Fibroblast of lung (primary cell): Measurements from ENCODE around the gene MAMLD1. TPM values are rescaled to one million over a fixed set of nuclear protein-coding genes. Genes with fewer than 3 reads are reported as not detected.
A peak's percentile ranks its signal among the peaks of the same experiment; 100 is the strongest.

ENCODE experiments used
- DNase-seq, 2 donors: peaks; one replicate each; pipeline versions ENCODE4 v3.0.0 to v3.0.0-alpha.2; 2010; ENCODE audit warnings: low read depth in 2 of 2
- H2AFZ ChIP-seq: 2 replicates; pipeline ENCODE4 v1.5.1; 2012; ENCODE audit warnings: low read length, control low read depth, inconsistent platforms
- H3K27ac ChIP-seq: 2 replicates; pipeline ENCODE4 v1.5.1; 2011; ENCODE audit warnings: low read length, control low read depth; ENCODE audit not compliant: insufficient read depth
- H3K27me3 ChIP-seq: 2 replicates; pipeline ENCODE4 v1.5.1; 2011; ENCODE audit warnings: mild to moderate bottlenecking, low read length; ENCODE audit not compliant: control insufficient read depth, insufficient read depth
- H3K36me3 ChIP-seq: 2 replicates; pipeline ENCODE4 v1.5.1; 2011; ENCODE audit warnings: low read length; ENCODE audit not compliant: control insufficient read depth, insufficient read depth
- H3K4me1 ChIP-seq: 2 replicates; pipeline ENCODE4 v1.5.1; 2011; ENCODE audit warnings: low read length; ENCODE audit not compliant: control insufficient read depth, insufficient read depth; ENCODE audit errors: extremely low read depth
- H3K4me2 ChIP-seq: 2 replicates; pipeline ENCODE4 v1.5.1; 2011; ENCODE audit warnings: low read length, control low read depth; ENCODE audit not compliant: insufficient read depth; ENCODE audit errors: extremely low read depth
- H3K4me3 ChIP-seq, 4 experiments: fragments of 200-600 bp in 1 of 4; sonication (generic) in 1 of 4; replicated peaks in 1 of 4; 2 replicates each; pipeline ENCODE4 v1.5.1; 2011 to 2016; ENCODE audit warnings: low read length in 4 of 4, low read depth in 3 of 4, mild to moderate bottlenecking in 3 of 4, control low read depth in 2 of 4, inconsistent platforms in 1 of 4, mixed read lengths in 1 of 4; ENCODE audit not compliant: insufficient read depth in 1 of 4; ENCODE audit errors: control extremely low read depth in 1 of 4
- H3K79me2 ChIP-seq: 2 replicates; pipeline ENCODE4 v1.5.1; 2012; ENCODE audit warnings: mild to moderate bottlenecking, low read length, inconsistent platforms; ENCODE audit not compliant: control insufficient read depth, insufficient read depth
- H3K9ac ChIP-seq: 2 replicates; pipeline ENCODE4 v1.5.1; 2011; ENCODE audit warnings: mild to moderate bottlenecking, low read length, control low read depth; ENCODE audit not compliant: insufficient read depth
- H3K9me3 ChIP-seq: 2 replicates; pipeline ENCODE4 v1.5.1; 2012; ENCODE audit warnings: low read depth, low read length; ENCODE audit not compliant: control insufficient read depth, insufficient read depth
- H4K20me1 ChIP-seq: 2 replicates; pipeline ENCODE4 v1.5.1; 2011; ENCODE audit warnings: low read length; ENCODE audit not compliant: control insufficient read depth, insufficient read depth; ENCODE audit errors: extremely low read depth
- CTCF ChIP-seq, 2 donors: IDR thresholded peaks in 1 of 2; conservative IDR thresholded peaks in 1 of 2; 1 replicate in 1 of 2; 2 replicates in 1 of 2; pipeline ENCODE4 v1.5.1; 2011 to 2012; ENCODE audit warnings: low read length in 2 of 2, control low read depth in 1 of 2, inconsistent platforms in 1 of 2, low read depth in 1 of 2, mild to moderate bottlenecking in 1 of 2
- EZH2 ChIP-seq: IDR thresholded peaks from 2 replicates; pipeline ENCODE4 v1.5.1; 2012; ENCODE audit warnings: low read length, control low read depth, mild to moderate bottlenecking; ENCODE audit errors: missing control alignments
- polyA plus RNA-seq, 2 donors: library from polyadenylated mRNA; depleted of rRNA in 1 of 2; stranded (reverse) in 1 of 2; unstranded in 1 of 2; fragments of >200 nt; gene quantifications; 2 replicates each; pipeline ENCODE4 v1.2.1, GENCODE V29; 2011 to 2012; ENCODE audit warnings: missing spikeins in 1 of 2
- total RNA-seq: library from RNA; depleted of rRNA; stranded (reverse); fragments of >200 nt; gene quantifications from 2 replicates; pipeline ENCODE4 v1.2.1, GENCODE V29; 2014

The MAMLD1 gene
- total and polyA plus RNA-seq, 2 donors (not counting 1 experiment from before 2014, with no cell fraction given), result 3.6 to 15.5 TPM

GRCh38 chrX:150548251-150548650, 185.1 kb downstream of the MAMLD1 start:
- peaks cover 3% of the 10 kb centered on the region for H3K4me1 ChIP-seq
- H2AFZ ChIP-seq, result no peak overlapping the region
- H3K9me3 ChIP-seq, result no peaks in the 10 kb centered on the region
- H3K4me2 ChIP-seq, result no peak overlapping the region
- DNase-seq, result no peak
- H4K20me1 ChIP-seq, result no peaks in the 10 kb centered on the region
- H3K27ac ChIP-seq, result no peak overlapping the region
- no peak overlapping the region for H3K4me3 ChIP-seq
- H3K36me3 ChIP-seq, result no peaks in the 10 kb centered on the region
- H3K79me2 ChIP-seq, result no peaks in the 10 kb centered on the region
- TF ChIP-seq CTCF (conservative IDR thresholded peaks at IDR 0.05 in 1 of 2, IDR thresholded peaks at IDR 0.05 in 1 of 2; ENCODE audit: low read depth in 1 of 2, low read length in 2 of 2), result no peak
- no peak for TF ChIP-seq EZH2
- no peaks in the 10 kb centered on the region for H3K27me3 ChIP-seq
- no peak overlapping the region for H3K9ac ChIP-seq

- Histone ChIP-seq H2AFZ (no peak overlapping the region), H3K9me3 (no peaks in the 10 kb centered on the region), H3K79me2 (no peaks in the 10 kb centered on the region), H3K4me3 (no peak overlapping the region), H3K27me3 (no peaks in the 10 kb centered on the region), H3K27ac (no peak overlapping the region), H3K9ac (no peak overlapping the region), H4K20me1 (no peaks in the 10 kb centered on the region), H3K4me1 (peaks cover 3% of the 10 kb centered on the region), H3K36me3 (no peaks in the 10 kb centered on the region), H3K4me2 (no peak overlapping the region)
- DNase-seq, result peak; percentile 34 to 57
- no peak for TF ChIP-seq CTCF (conservative IDR thresholded peaks at IDR 0.05 in 1 of 2, IDR thresholded peaks at IDR 0.05 in 1 of 2; ENCODE audit: low read depth in 1 of 2, low read length in 2 of 2)
- no peak for TF ChIP-seq EZH2
These were observed 185.6 kb downstream of the MAMLD1 start for GRCh38 chrX:150548684-150549083.

- H3K9me3 ChIP-seq, result no peaks in the 10 kb centered on the region
- no peak overlapping the region for H3K9ac ChIP-seq
- no peaks in the 10 kb centered on the region for H3K27me3 ChIP-seq
- peaks cover 3% of the 10 kb centered on the region for H3K4me1 ChIP-seq
- no peak overlapping the region for H2AFZ ChIP-seq
- no peak overlapping the region for H3K27ac ChIP-seq
- H3K36me3 ChIP-seq, result no peaks in the 10 kb centered on the region
- TF ChIP-seq EZH2, result no peak
- TF ChIP-seq CTCF (conservative IDR thresholded peaks at IDR 0.05 in 1 of 2, IDR thresholded peaks at IDR 0.05 in 1 of 2; ENCODE audit: low read depth in 1 of 2, low read length in 2 of 2), result no peak
- DNase-seq, result no peak
- H3K4me3 ChIP-seq, result no peak overlapping the region
- H4K20me1 ChIP-seq, result no peaks in the 10 kb centered on the region
- no peaks in the 10 kb centered on the region for H3K79me2 ChIP-seq
- no peak overlapping the region for H3K4me2 ChIP-seq
These were observed 188.8 kb downstream of the MAMLD1 start for GRCh38 chrX:150551963-150552362.
